ENCODE measurements around the gene NPY4R2.
"Not testable (repeated sequence)": the region's sequence is repeated elsewhere in the genome, so short reads cannot be mapped to it uniquely, and the experiment has no call there.

NPY4R2 gene
- total RNA-seq, result 0 reads per million in 9 experiments

GRCh38 chr10:47918475-47918874 is at the start of gene NPY4R2:
TSS of gene NPY4R2 (plus strand) at chr10:47918662. CDS start at chr10:47921988, 3,326 bp downstream.
- not testable (repeated sequence) for H3K4me1 Mint-ChIP-seq (ENCODE audit: low read depth in 2 of 2); H3K27me3 Mint-ChIP-seq; ATAC-seq (replicated peaks); H3K9me3 Mint-ChIP-seq; DNase-seq; H3K4me3 Mint-ChIP-seq; H3K36me3 Mint-ChIP-seq (ENCODE audit: insufficient read depth); H3K27ac Mint-ChIP-seq

- H3K27me3 Mint-ChIP-seq; H3K4me3 Mint-ChIP-seq; H3K36me3 Mint-ChIP-seq (ENCODE audit: insufficient read depth); DNase-seq; H3K9me3 Mint-ChIP-seq; H3K27ac Mint-ChIP-seq; H3K4me1 Mint-ChIP-seq (ENCODE audit: low read depth in 2 of 2); ATAC-seq (replicated peaks): not testable (repeated sequence)
Measured at GRCh38 chr10:47870887-47871286, 47.6 kb upstream of the NPY4R2 start.

- not testable (repeated sequence) for DNase-seq; H3K36me3 Mint-ChIP-seq (ENCODE audit: insufficient read depth); H3K27ac Mint-ChIP-seq; H3K4me3 Mint-ChIP-seq; H3K4me1 Mint-ChIP-seq (ENCODE audit: low read depth in 2 of 2); H3K9me3 Mint-ChIP-seq; ATAC-seq (replicated peaks); H3K27me3 Mint-ChIP-seq
Measured at GRCh38 chr10:47871485-47872180, 46.8 kb upstream of the NPY4R2 start.

- H3K4me1 Mint-ChIP-seq (ENCODE audit: low read depth in 2 of 2), result not testable (repeated sequence)
Measured at GRCh38 chr10:47872236-47872635, 46.2 kb upstream of the NPY4R2 start.

GRCh38 chr10:47884239-47884638 is 34.2 kb upstream of the NPY4R2 start:
- H3K27ac Mint-ChIP-seq; DNase-seq; H3K4me1 Mint-ChIP-seq (ENCODE audit: low read depth in 2 of 2); H3K9me3 Mint-ChIP-seq; H3K27me3 Mint-ChIP-seq; H3K36me3 Mint-ChIP-seq (ENCODE audit: insufficient read depth); H3K4me3 Mint-ChIP-seq; ATAC-seq (replicated peaks): not testable (repeated sequence)

More at GRCh38 chr10:47872236-47872635, 46.2 kb upstream of the NPY4R2 start:
- not testable (repeated sequence) for H3K27ac Mint-ChIP-seq; ATAC-seq (replicated peaks); H3K9me3 Mint-ChIP-seq; H3K27me3 Mint-ChIP-seq; DNase-seq; H3K36me3 Mint-ChIP-seq (ENCODE audit: insufficient read depth); H3K4me3 Mint-ChIP-seq

- H3K27me3 Mint-ChIP-seq; ATAC-seq (replicated peaks); H3K4me1 Mint-ChIP-seq (ENCODE audit: low read depth in 2 of 2); DNase-seq; H3K27ac Mint-ChIP-seq; H3K4me3 Mint-ChIP-seq; H3K9me3 Mint-ChIP-seq; H3K36me3 Mint-ChIP-seq (ENCODE audit: insufficient read depth): not testable (repeated sequence)
Measured at GRCh38 chr10:47884934-47885333, 33.5 kb upstream of the NPY4R2 start.

- H3K36me3 Mint-ChIP-seq (ENCODE audit: insufficient read depth); H3K27ac Mint-ChIP-seq; H3K4me1 Mint-ChIP-seq (ENCODE audit: low read depth in 2 of 2); ATAC-seq (replicated peaks); H3K9me3 Mint-ChIP-seq; H3K27me3 Mint-ChIP-seq; DNase-seq; H3K4me3 Mint-ChIP-seq: not testable (repeated sequence)
Measured at GRCh38 chr10:47886356-47886755, 32.1 kb upstream of the NPY4R2 start.

GRCh38 chr10:47886827-47887226 is 31.6 kb upstream of the NPY4R2 start:
- DNase-seq; H3K4me3 Mint-ChIP-seq; H3K9me3 Mint-ChIP-seq; ATAC-seq (replicated peaks); H3K27ac Mint-ChIP-seq; H3K27me3 Mint-ChIP-seq; H3K4me1 Mint-ChIP-seq (ENCODE audit: low read depth in 2 of 2); H3K36me3 Mint-ChIP-seq (ENCODE audit: insufficient read depth): not testable (repeated sequence)

- not testable (repeated sequence) for H3K9me3 Mint-ChIP-seq; H3K4me1 Mint-ChIP-seq (ENCODE audit: low read depth in 2 of 2); H3K4me3 Mint-ChIP-seq; H3K27ac Mint-ChIP-seq; DNase-seq; ATAC-seq (replicated peaks); H3K36me3 Mint-ChIP-seq (ENCODE audit: insufficient read depth)
- H3K27me3 Mint-ChIP-seq, result peaks cover 6 to 10% of the 10 kb centered on the region in 2 donors
Measured at GRCh38 chr10:47890737-47891136, 27.7 kb upstream of the NPY4R2 start.

GRCh38 chr10:47892494-47893261 is 25.8 kb upstream of the NPY4R2 start:
- not testable (repeated sequence) for DNase-seq; H3K4me1 Mint-ChIP-seq (ENCODE audit: low read depth in 2 of 2); H3K9me3 Mint-ChIP-seq; H3K4me3 Mint-ChIP-seq; ATAC-seq (replicated peaks); H3K36me3 Mint-ChIP-seq (ENCODE audit: insufficient read depth); H3K27ac Mint-ChIP-seq
- H3K27me3 Mint-ChIP-seq, result peaks cover 6 to 10% of the 10 kb centered on the region in 2 donors

GRCh38 chr10:47894571-47894970 is 23.9 kb upstream of the NPY4R2 start:
- H3K9me3 Mint-ChIP-seq; ATAC-seq (replicated peaks); H3K4me1 Mint-ChIP-seq (ENCODE audit: low read depth in 2 of 2); H3K4me3 Mint-ChIP-seq; DNase-seq; H3K36me3 Mint-ChIP-seq (ENCODE audit: insufficient read depth); H3K27ac Mint-ChIP-seq: not testable (repeated sequence)
- H3K27me3 Mint-ChIP-seq, result peaks cover 6 to 10% of the 10 kb centered on the region in 2 donors

GRCh38 chr10:47897813-47898212 is 20.6 kb upstream of the NPY4R2 start:
- H3K4me1 Mint-ChIP-seq (ENCODE audit: low read depth in 2 of 2); H3K9me3 Mint-ChIP-seq; DNase-seq; H3K4me3 Mint-ChIP-seq; H3K36me3 Mint-ChIP-seq (ENCODE audit: insufficient read depth); ATAC-seq (replicated peaks); H3K27ac Mint-ChIP-seq: not testable (repeated sequence)
- H3K27me3 Mint-ChIP-seq, result peaks cover 6 to 10% of the 10 kb centered on the region in 2 donors

GRCh38 chr10:47909333-47909732 is 9.1 kb upstream of the NPY4R2 start:
- H3K27me3 Mint-ChIP-seq; H3K36me3 Mint-ChIP-seq (ENCODE audit: insufficient read depth); ATAC-seq (replicated peaks); H3K4me1 Mint-ChIP-seq (ENCODE audit: low read depth in 2 of 2); H3K4me3 Mint-ChIP-seq; DNase-seq; H3K9me3 Mint-ChIP-seq; H3K27ac Mint-ChIP-seq: not testable (repeated sequence)

GRCh38 chr10:47910486-47910885 is 8.0 kb upstream of the NPY4R2 start:
- not testable (repeated sequence) for ATAC-seq (replicated peaks); DNase-seq; H3K4me1 Mint-ChIP-seq (ENCODE audit: low read depth in 2 of 2); H3K4me3 Mint-ChIP-seq; H3K9me3 Mint-ChIP-seq; H3K36me3 Mint-ChIP-seq (ENCODE audit: insufficient read depth); H3K27ac Mint-ChIP-seq; H3K27me3 Mint-ChIP-seq
